ENCODE data around the gene PODXL. TPM values are rescaled to one million over a fixed set of nuclear protein-coding genes. Genes with fewer than 3 reads are reported as not detected.

The PODXL gene
- total and polyA plus RNA-seq, 2 donors (not counting 3 experiments of a cell fraction or from before 2014, with no cell fraction given), result 86.4 to 156 TPM

GRCh38 chr7:131498237-131498885, 58.1 kb downstream of the PODXL start:
- Histone ChIP-seq H2AFZ (ENCODE audit: low read depth, low read length) (no peak overlapping the region), H3K9me3 (replicated peaks; ENCODE audit: control insufficient read depth, insufficient read depth, low read length) (no peaks in the 10 kb centered on the region), H3K36me3 (ENCODE audit: control insufficient read depth in 2 of 2, extremely low read depth in 1 of 2, insufficient read depth in 2 of 2, low read length in 2 of 2) (peaks cover 2% of the 10 kb centered on the region in 2 experiments), H3K27me3 (ENCODE audit: control insufficient read depth in 2 of 2, insufficient read depth in 2 of 2, low read length in 2 of 2) (no peaks in the 10 kb centered on the region), H3K4me3 (replicated peaks in 1 of 3; ENCODE audit: insufficient read depth in 1 of 3, low read depth in 1 of 3, low read length in 3 of 3) (no peak overlapping the region), H3K9me1 (replicated peaks; ENCODE audit: control insufficient read depth, extremely low read depth, insufficient read depth, low read length) (no peaks in the 10 kb centered on the region), H3K27ac (ENCODE audit: insufficient read depth, low read depth, low read length) (no peak overlapping the region), H3K79me2 (ENCODE audit: control insufficient read depth, insufficient read depth, low read length) (no peaks in the 10 kb centered on the region), H4K20me1 (replicated peaks; ENCODE audit: control insufficient read depth, extremely low read depth, insufficient read depth, low read length) (no peaks in the 10 kb centered on the region), H3K4me1 (ENCODE audit: control insufficient read depth, extremely low read depth, insufficient read depth, low read length) (peaks cover 7% of the 10 kb centered on the region), H3K9ac (replicated peaks; ENCODE audit: extremely low read depth, insufficient read depth, low read length) (no peak overlapping the region), H3K4me2 (ENCODE audit: insufficient read depth, low read length) (no peak overlapping the region)
- TF ChIP-seq POLR2AphosphoS5 (IDR thresholded peaks at IDR 0.05; ENCODE audit: insufficient read depth, low read depth, low read length), result peak; percentile 23
- no peak for TF ChIP-seq MAX (IDR thresholded peaks at IDR 0.05; ENCODE audit: insufficient read depth, insufficient read length)
- BruUV-seq (replicated peaks), result no TSS peak
- CTCF ChIA-PET, result interaction anchor here (1.2 kb wide), 1 partner anchor 156 kb away, joined by 3 read pairs; no protein-coding TSS in a partner anchor
- intact Hi-C loops (cut with micrococcal nuclease) (no loop called here), dilution Hi-C loops (cut with MboI; ENCODE audit: extremely low pct_ligation_motif_present, low sequenced_read_pairs) (no loop called here)
- DNase-seq (ENCODE audit: low read depth, low spot score) (no peak), FAIRE-seq (no peak)
- POLR2A ChIA-PET, result no interaction called here

- Histone ChIP-seq H3K4me1 (ENCODE audit: control insufficient read depth, extremely low read depth, insufficient read depth, low read length) (no peaks in the 10 kb centered on the region), H3K79me2 (ENCODE audit: control insufficient read depth, insufficient read depth, low read length) (no peaks in the 10 kb centered on the region), H3K36me3 (ENCODE audit: control insufficient read depth in 2 of 2, extremely low read depth in 1 of 2, insufficient read depth in 2 of 2, low read length in 2 of 2) (peaks cover 2% of the 10 kb centered on the region in 2 experiments), H3K27me3 (ENCODE audit: control insufficient read depth in 2 of 2, insufficient read depth in 2 of 2, low read length in 2 of 2) (no peaks in the 10 kb centered on the region), H3K9ac (replicated peaks; ENCODE audit: extremely low read depth, insufficient read depth, low read length) (no peak overlapping the region), H3K4me3 (replicated peaks in 1 of 3; ENCODE audit: insufficient read depth in 1 of 3, low read depth in 1 of 3, low read length in 3 of 3) (no peak overlapping the region), H3K9me1 (replicated peaks; ENCODE audit: control insufficient read depth, extremely low read depth, insufficient read depth, low read length) (no peaks in the 10 kb centered on the region), H3K4me2 (ENCODE audit: insufficient read depth, low read length) (no peak overlapping the region), H3K27ac (ENCODE audit: insufficient read depth, low read depth, low read length) (no peak overlapping the region), H4K20me1 (replicated peaks; ENCODE audit: control insufficient read depth, extremely low read depth, insufficient read depth, low read length) (no peaks in the 10 kb centered on the region), H3K9me3 (replicated peaks; ENCODE audit: control insufficient read depth, insufficient read depth, low read length) (no peaks in the 10 kb centered on the region), H2AFZ (ENCODE audit: low read depth, low read length) (no peak overlapping the region)
- DNase-seq (ENCODE audit: low read depth, low spot score), result no peak
- TF ChIP-seq CTCF (IDR thresholded peaks at IDR 0.05; ENCODE audit: extremely low read depth in 1 of 2, insufficient read depth in 1 of 2, low read depth in 1 of 2, low read length in 2 of 2), result no peak
- no peak for TF ChIP-seq POLR2A (IDR thresholded peaks at IDR 0.05; ENCODE audit: low read depth, low read length)
- no peak for TF ChIP-seq JUN (IDR thresholded peaks at IDR 0.05; ENCODE audit: borderline replicate concordance, insufficient read depth, insufficient read length, low read depth)
- FAIRE-seq, result no peak
- ChIA-PET CTCF (no interaction called here), POLR2A (interaction anchor here (0.6 kb wide), 1 partner anchor 104 kb away, joined by 10 read pairs; no protein-coding TSS in a partner anchor)
- dilution Hi-C loops (cut with MboI; ENCODE audit: extremely low pct_ligation_motif_present, low sequenced_read_pairs), result no loop called here
- intact Hi-C loops (cut with micrococcal nuclease), result no loop called here
- no TSS peak for BruUV-seq (replicated peaks)
These were observed 59.0 kb downstream of the PODXL start for GRCh38 chr7:131497454-131497853.

All from endothelial cell of umbilical vein (primary cell).